ENCODE data around the gene HOXB6.

HOXB6 gene

GRCh38 chr17:48561884-48562810 is 42.6 kb downstream of the HOXB6 start (continued):
- TF ChIP-seq ZBTB44 (tag by site-specific recombination; IDR thresholded peaks at IDR 0.05), result peak; percentile 99
- TF ChIP-seq ZNF48 (tag by site-specific recombination; IDR thresholded peaks at IDR 0.05), result no peak
- no peak for TF ChIP-seq SALL2 (tag by site-specific recombination; IDR thresholded peaks at IDR 0.05; ENCODE audit: borderline replicate concordance)
- TF ChIP-seq ZBTB10 (tag by site-specific recombination; IDR thresholded peaks at IDR 0.05), result no peak
- TF ChIP-seq ZNF639 (tag by site-specific recombination; IDR thresholded peaks at IDR 0.05), result no peak
- no peak; the same call in 1 of the 2 replicates for TF ChIP-seq BCL11B (tag by site-specific recombination; IDR thresholded peaks at IDR 0.05; ENCODE audit: low read depth)
- TF ChIP-seq ZNF140 (tag by site-specific recombination; IDR thresholded peaks at IDR 0.05), result no peak
- TF ChIP-seq ZNF184 (tag by site-specific recombination; IDR thresholded peaks at IDR 0.05), result no peak
- peak; percentile 45; the same call in 1 of the 2 replicates for TF ChIP-seq TSHZ1 (tag by site-specific recombination; IDR thresholded peaks at IDR 0.05; ENCODE audit: borderline replicate concordance)
- no peak for TF ChIP-seq ZNF626 (tag by site-specific recombination; IDR thresholded peaks at IDR 0.05)
- no peak for TF ChIP-seq GLI4 (tag by site-specific recombination; IDR thresholded peaks at IDR 0.05)
- TF ChIP-seq ZNF16 (tag by site-specific recombination; IDR thresholded peaks at IDR 0.05; ENCODE audit: low read depth), result no peak
- TF ChIP-seq GFI1B (tag by site-specific recombination; IDR thresholded peaks at IDR 0.05), result 0 out of 2 replicates have a peak, but pooled peaks have one; percentile 19
- TF ChIP-seq SP2 (tag by site-specific recombination; IDR thresholded peaks at IDR 0.05), result no peak
- TF ChIP-seq PRDM10 (tag by site-specific recombination; IDR thresholded peaks at IDR 0.05), result 0 out of 2 replicates have a peak, but pooled peaks have one; percentile 33
- no peak for TF ChIP-seq ZNF670 (tag by site-specific recombination; IDR thresholded peaks at IDR 0.05; ENCODE audit: low read depth)
- TF ChIP-seq PATZ1 (tag by site-specific recombination; IDR thresholded peaks at IDR 0.05), result peak; percentile 83
- no peak for TF ChIP-seq ZNF112 (tag by site-specific recombination; IDR thresholded peaks at IDR 0.05)
- 0 out of 2 replicates have a peak, but pooled peaks have one; percentile 35 for TF ChIP-seq OVOL3 (tag by site-specific recombination; IDR thresholded peaks at IDR 0.05)
- no peak for TF ChIP-seq ZNF311 (tag by site-specific recombination; IDR thresholded peaks at IDR 0.05; ENCODE audit: borderline replicate concordance)
- no peak for TF ChIP-seq ZNF677 (tag by site-specific recombination; IDR thresholded peaks at IDR 0.05)
